GM12872 (cell line): ENCODE measurements around the gene SSR4.

ENCODE experiments used
- CTCF ChIP-seq: IDR thresholded peaks from 3 replicates; pipeline ENCODE4 v1.5.1; 2011; ENCODE audit warnings: low read depth, mild to moderate bottlenecking, low read length, moderate library complexity; ENCODE audit not compliant: insufficient read depth

The SSR4 gene

GRCh38 chrX:153807976-153808375, 13.5 kb downstream of the SSR4 start:
- no peak for TF ChIP-seq CTCF

DNA sequence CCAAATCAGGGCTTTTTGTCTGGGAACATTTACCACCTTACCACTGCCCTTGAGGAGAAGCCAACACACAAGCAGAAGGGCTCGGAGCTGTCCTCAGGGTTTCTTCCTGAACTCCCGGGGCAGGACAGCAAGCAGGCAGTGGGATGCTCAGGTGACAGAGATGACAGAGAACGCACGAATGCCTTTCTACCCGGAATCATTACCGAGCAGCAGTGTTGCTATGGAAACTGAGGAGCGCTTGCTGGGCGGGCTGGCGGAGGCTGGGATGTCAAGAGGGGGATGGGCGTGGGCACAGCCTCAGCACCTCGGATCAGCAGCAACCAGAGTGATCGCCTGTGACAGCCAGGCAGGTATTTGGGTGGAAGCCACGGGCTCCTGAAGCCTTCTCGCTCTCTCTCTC, 17.8 kb downstream of the SSR4 start:
- TF ChIP-seq CTCF: no peak

DNA sequence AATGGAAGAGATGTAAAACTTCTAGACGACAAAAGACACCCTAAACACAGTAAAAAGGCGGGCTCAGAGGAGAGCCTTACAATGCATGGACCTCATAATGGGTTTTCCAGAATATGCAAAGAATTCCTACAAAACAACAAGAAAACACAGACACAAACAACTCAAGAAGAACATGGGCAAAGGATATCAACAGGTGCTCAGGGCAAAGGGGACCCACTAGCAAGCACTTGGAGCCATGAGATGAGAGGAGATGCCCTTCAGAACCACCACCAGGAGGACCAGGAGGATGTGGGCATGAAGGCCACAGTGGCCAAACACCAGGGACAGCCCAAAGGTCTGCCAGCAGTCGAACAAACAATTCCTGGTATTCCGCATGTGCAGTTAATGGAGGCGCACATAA, 18.7 kb downstream of the SSR4 start:
- TF ChIP-seq CTCF: no peak

DNA sequence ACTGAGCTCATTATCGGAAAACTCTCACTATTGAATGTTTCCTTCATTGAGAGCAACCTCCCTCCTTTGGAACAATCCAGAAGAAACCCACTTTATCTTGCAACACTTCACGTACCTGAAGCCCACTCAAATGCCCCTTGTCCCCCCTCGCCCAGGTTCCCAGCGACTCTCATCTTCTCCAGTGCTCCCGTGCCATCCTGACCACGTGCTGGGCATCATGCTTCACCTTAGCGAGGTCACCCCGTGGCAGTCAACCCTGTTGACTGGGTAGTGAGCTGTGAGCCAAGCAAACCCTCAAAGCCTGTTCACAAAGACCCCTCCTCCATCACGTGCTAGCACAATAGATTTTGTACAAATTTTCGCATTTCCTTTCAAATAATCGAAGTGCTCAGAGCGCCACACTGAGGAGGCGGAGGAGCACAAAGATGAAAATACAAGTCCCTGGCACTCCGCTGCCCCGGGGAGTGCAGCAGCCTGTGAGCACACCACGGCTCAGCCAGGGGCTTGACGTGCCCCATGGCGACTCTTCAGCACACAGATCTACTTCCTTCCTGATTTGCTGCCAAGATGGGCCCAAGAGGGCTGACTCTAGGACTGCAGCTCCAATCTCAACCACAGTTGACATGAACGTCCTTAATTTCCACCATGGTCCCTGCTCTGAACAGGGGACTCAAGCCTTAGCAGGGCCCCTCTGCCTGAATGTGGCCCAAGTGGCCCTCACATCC, 20.3 kb downstream of the SSR4 start:
- TF ChIP-seq CTCF: no peak

- TF ChIP-seq CTCF: no peak
Observed at GRCh38 chrX:153816831-153817690, 22.6 kb downstream of the SSR4 start.

DNA sequence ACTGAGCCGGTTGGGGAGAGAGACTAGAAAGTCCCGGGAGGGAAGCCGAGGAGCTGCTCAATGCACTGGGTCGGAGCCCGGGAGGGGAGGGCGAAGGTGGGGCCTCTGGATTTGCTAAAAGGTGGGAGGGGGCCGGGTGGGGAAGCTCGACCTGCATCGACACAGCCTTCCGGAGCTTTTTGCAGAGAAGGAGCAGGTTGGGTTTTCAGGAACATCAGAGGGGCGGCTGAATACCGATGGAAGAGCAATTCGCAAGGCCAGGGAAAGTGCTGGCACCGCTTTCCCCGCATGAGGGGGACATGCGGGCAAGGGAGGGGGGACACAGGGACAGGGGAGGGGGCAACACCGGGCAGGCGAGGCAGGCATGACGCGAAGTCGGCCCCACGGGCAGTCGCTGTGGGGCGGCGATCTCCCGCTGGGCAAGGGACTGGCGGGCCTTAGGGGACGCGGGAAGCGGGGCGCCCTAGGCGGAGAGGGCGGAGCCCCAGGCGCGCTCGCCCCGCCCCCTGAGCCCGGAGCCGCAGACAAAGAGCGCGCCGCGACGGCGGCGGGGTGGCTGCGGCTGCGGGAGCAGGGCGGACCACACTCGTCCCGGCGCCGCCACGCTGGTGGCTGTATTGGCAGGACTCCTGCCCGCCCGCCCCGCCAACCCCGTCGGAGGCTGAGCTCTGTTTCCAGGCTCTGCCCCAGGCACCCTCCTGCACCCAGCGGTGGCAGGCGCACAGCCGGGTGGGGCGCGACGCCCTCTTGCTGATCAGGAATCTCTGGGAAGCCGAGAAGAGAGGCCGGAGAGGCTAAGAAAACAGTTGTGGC, 24.3 kb downstream of the SSR4 start:
- no peak for TF ChIP-seq CTCF
